IPS-NIHi7 (cell line): ENCODE results near the gene COL28A1.
"Not testable (repeated sequence)": the region's sequence is repeated elsewhere in the genome, so short reads cannot be mapped to it uniquely, and the experiment has no call there.

Experiments
- DNase-seq: peaks from one replicate; pipeline ENCODE4 v3.0.0; 2012; ENCODE audit warnings: mixed read lengths; ENCODE audit errors: extremely low spot score

The COL28A1 gene

DNA sequence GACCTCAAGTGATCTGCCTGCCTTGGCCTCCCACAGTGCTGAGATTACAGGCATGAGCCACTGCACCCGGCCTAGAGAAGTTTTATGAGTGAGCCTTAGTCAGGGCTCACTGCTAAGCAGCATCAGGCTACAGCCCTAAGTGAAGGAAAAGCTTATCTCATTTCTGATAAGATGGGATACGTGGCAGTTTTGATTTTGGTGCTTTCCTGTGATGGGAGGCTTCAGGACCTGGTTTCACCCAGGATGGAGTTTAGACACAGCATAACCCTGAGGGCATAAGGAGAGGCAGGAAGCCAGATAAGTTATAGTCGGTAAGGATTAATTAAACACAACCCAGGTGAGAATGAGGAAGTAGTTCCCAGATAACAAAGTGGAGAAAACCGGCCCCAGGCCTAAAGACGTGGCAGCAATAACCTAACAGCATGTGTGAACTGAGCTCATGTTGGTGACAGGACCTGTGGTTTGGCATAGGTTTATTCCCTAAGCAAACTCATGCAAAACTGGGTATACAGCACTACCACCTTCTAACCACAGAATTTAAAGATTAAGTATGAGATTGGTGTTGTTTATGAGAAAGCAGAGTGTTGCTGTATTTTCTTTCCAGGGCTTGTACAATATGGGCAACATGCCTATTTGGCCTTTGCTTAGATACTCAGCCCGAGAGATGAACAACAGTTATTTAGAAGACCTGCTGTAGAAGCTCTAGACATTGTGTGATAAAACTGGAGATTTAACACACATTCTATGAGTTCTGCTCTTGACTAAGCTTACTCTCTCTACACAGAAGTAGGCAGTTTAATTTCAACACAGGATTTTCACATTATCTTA, 119.4 kb downstream of the COL28A1 start:
- no peak for DNase-seq

DNA sequence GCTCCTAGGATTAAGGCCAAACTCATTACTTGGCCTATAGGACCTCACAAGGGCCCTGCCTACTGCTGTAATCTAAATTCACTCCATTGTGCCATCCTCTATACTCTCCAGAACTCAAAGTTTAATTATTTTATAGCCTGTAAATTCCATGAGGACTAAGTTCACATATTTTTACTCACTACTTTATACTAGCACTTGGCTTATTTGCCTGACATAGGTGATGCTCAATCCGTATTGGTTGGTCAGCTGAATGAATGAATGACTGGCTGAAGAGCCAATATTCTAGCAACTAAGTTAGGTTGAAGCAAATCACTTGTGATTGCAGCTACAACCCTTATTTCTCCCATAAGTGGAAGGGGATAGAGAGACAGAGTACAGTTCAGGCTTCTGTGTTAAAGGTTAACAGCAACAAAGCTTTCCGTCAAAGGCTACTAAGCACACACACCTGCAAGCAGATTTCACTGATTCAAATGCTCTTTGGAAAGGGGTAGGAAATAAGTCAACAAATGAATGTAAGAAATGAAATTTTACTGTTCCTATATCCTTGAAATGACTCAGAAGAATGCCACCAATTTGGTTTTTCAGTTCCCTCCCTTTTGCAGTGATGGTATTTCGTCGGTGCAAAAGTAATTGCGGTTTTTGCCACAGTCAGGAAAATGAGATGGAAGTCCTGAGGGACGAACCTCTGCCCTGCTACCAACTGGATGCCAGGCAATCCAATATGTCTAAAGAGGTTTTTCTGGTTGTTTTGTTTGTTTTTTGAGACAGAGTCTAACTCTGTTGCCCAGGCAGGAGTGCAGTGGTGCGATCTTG, 120.7 kb downstream of the COL28A1 start:
- no peak for DNase-seq

DNA sequence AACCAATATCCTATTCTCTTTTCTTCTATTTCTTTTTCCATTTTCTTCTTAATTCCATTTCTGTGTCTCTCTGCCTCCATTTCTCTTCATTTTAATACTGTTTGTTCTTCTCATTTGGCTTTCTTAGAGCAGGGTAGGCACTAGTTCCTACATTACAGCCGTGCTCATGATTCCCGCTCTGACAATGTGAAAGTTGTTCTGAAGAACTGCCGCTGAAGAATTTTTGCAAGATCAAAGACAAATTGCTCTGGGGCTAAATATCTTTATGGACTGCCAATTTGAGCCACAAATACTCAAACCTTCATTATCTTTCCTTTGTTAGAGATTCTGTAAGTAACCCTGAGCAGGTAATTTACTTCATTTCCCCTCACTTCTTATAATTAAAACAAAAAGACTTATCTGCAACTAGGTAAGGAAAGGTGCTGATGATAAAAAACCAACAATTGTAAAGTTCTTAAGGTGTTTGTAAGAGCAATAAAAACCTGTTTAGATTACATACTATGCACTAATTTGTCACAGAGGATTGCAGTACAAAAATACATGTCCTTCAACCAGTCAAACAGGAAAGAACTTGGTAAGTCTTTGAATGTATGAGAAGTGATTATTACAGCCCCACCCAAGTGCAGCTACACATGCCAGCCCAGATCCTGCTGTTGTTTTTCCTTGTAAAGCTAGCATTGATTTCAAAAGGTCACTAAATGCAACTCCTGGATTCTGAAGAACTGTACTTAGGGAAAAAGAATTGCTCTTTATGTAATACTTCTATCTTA, 127.5 kb downstream of the COL28A1 start:
- DNase-seq: no peak

DNA sequence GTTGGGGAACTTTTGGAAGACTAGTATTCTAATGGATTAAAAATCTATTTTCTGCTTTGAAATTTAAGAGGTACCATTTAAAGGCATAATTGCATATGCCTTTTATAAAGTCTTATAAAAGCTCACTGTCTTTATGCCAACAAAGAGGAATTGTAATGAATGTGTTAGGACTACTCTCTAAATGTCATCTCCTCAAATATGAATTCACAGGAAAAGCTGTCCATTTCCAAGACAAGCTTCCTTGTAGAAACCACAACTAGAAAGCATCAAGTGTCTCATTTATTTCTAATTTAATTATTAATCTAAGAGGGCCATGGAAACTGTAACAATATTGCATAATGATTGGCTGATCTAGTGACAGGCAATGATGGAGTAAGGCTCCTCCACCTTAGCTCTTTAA, 130.2 kb downstream of the COL28A1 start:
- no peak for DNase-seq

DNA sequence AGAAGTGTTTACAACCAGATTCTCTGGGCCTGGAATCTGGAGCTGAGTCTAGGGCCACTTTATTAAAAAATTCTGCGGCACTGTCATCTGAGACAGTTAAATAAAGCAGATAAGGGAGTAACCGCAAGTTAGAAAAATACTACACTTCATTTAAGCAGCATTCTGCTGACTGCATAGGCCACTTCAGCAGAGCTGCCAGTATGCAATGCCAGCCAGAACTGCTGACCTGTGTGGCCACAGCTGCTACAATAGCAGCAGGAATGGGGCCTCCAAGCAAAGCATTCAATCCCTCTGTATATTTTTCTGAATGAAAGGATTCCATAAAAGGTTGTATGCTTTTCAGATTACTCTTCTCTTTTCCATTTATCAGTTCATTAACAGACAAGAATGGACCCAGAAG, 136.0 kb downstream of the COL28A1 start:
- no peak for DNase-seq

DNA sequence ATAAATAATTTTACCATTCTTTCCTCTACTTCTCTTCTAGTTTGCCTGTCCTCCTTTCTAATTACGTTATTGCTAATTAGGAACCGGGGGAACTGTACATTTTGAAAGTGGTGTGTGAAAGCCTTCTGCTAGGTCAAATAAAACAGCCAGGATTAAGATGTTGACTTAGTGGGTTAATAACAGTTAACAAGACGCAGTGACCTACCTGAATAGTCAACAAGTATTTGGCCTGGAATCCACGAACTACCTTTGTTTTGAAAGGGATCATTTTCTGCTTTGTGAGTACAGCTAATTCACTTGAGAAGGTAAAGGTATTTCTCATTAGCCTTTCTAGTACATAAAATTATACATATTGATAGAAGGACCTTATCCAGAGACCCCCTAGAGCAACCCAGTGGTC, 139.9 kb downstream of the COL28A1 start:
- DNase-seq: no peak

DNA sequence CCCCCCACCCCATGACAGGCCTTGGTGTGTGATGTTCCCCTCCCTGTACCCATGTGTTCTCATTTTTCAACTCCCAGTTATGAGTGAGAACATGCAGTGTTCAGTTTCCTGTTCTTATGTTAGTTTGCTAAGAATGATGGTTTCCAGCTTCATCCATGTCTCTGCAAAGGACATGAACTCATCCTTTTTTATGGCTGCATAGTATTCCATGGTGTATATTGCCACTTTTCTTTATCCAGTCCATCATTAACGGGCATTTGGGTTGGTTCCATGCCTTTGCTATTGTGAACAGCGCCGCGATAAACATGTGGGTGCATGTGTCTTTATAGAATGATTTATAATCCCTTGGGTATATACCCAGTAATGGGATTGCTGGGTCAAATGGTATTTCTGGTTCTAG, 147.5 kb downstream of the COL28A1 start:
- DNase-seq: not testable (repeated sequence)

DNA sequence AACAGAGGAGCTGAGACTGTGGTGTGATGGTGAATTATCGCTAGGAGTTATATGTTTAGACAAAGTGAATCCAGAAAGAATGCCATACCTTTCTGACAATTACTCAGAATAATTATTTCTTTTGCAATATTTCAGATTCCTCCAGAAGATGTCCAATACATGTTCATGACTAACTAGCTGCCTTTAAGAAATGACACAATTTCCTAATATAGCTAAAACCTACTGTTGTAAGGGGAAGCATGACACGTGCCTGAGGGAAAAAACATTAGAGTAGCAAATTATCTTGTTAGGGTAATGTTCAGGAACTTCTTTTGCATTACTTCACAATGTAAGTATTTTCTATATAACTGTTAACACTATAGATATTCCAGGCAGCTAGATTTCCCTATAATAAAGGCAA, 150.3 kb downstream of the COL28A1 start:
- no peak for DNase-seq

DNA sequence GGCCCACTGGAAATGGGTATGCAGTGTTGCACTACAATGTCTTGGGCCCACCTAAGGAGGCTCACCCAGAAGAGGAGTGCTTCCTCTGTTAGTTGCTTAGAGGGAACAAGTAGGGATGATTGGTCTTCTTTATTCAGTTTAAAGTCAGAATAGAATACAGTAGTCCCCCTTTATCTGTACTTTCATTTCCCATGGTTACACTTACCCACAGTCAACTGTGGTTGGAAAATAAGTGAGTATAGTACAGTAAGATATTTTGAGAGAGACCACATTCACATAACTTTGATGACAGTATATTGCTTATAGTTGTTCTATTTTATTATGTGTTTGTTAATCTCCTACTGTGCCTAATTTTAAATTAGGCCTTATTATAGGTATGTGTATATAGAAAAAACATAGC, 151.4 kb downstream of the COL28A1 start:
- no peak for DNase-seq

DNA sequence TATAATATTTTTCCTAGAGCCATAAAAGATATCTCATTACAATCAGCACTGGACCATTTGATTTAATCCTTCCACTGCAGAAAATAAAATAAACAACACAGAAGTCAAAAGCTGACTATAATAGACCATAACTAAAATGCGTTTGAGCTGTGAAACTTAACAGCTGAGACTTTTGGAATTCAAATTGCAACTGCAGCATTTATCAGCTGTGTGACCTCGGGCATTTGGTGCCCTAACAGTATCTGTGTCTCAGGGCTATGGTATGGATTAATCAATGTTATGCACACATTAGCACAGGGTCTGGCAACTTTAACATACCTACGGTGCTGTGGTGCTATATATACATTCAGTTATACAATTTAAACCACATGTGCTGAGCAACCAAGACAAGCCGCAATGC, 160.1 kb downstream of the COL28A1 start:
- no peak for DNase-seq

DNA sequence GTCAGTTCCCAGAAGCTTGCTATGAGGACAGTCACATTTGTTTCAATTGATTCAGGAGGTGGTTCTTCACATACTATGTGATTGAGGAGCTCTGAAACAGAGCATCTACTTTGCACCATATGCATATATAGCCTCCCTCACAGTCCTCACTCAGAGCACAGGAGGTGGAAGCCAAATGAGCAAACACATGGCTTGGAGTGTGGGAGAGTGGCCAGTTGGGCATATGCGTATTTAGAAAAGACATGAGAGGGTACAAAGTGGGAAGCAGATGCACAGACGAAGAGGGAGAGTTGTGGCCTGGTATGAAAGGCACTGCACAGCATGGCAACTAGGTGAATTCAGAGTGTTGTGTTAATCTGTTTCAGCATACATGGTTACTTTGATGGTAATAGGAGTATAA, 165.6 kb downstream of the COL28A1 start:
- DNase-seq: no peak

DNA sequence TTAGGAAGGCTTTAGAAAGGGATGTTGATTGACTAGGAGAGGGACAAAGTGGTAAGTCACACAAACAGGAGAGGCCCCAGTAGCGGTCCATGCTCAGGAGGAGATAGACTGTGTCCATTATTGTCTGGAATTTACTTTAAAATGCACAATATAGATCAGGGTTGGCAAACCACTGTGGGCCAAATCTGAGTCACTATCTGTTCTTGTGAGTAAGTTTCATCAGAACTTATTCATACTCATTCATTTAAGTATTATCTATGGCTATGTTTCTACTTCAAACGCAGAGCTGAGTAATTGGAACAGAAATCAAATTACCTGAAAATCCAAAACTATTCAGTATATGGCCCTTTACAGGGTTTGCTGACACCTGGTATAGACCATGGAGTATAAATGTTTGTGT, 166.5 kb downstream of the COL28A1 start:
- DNase-seq: no peak

DNA sequence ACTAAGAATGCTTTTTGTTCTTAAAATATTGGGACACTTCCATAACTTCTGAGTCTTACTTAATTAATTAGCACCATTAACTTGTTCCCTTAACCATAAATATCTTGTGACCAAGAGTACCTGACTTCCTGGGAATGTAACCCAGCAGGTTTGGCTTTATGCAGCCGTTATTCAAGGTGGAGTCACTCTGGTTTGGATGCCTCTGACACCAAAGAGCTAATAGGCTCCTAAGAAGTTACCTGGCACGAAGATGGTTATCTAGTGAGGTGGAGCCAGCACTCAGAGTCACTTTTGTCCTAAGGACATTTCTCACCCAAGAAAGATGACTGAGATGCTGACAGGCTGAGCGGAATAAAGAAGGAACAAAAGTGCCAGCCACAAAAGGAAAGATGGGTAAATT, 181.0 kb downstream of the COL28A1 start:
- no peak for DNase-seq

DNA sequence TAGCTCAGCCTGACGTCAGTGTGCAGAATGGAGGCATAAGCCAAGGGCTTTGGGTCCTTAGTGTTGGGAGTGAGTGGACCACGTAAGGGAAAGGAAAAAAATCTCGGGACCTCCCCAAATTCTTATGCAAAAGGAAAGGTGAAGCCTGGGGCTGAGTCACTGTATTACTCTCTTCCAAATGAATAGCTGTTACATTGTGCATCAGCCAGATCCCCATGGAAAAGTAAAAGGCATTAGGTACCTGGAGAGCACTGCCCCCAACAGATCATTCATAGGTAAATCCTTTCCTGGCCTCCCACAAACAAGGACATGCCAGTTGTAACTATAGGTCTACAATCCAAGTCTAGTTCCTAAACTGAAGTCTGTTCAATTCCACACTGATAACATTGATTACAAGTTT, 182.8 kb downstream of the COL28A1 start:
- peak; percentile 66 for DNase-seq

DNA sequence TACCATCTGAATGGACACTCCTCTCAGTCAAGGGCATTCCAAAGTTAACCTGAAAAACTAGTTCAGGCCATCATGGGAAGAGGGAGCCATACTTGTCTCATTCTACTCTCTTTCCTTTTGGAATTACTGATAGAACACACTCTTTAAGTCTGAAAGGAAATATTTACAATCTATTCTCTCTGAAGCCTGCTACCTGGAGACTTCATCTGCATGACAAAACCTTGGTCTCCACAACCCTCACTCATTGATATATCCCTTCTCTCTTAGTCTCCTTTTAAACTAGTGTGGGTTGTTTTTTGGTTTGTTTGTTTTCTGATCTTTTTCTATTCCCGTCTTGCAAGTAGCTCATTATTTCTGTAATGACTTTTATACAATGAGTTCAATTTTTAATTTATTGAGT, 183.8 kb downstream of the COL28A1 start:
- no peak for DNase-seq

DNA sequence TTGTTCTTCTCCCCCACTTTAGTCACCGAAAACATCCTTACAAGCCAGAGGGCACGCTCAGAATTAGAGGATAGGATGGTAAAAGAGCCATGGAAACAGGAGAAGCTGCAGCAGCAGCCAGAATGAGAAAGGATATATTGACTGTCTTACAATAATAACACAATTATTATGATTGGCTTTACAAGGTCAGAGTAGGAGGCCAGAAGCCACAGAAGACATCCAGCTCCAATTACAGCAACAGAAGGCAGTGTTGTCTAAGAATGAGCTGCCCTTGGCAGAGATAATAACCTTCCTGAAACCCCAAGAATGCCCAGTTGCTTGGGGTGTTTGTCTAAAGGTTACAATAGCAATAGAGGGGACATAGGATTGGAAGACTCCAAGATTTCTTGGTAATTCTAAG, 184.5 kb downstream of the COL28A1 start:
- DNase-seq: no peak

DNA sequence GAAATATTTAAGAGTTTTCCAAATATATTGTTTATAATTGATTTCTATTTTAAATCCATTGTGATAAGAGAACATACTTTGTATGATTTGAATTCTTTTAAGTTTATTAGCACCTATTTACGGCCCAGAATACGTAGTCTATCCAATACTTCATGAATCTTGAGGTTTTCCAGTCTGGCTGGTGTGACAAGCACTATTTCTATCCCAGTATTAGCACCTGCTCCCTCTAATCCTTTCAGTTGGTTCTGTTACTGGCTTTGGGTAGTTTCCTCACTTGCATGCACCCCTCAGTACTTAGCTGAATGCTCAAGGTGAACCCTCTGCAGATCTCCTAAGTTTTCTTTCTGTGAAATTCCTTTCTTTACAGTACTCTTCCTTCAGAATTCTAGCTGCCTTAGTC, 186.5 kb downstream of the COL28A1 start:
- no peak for DNase-seq

DNA sequence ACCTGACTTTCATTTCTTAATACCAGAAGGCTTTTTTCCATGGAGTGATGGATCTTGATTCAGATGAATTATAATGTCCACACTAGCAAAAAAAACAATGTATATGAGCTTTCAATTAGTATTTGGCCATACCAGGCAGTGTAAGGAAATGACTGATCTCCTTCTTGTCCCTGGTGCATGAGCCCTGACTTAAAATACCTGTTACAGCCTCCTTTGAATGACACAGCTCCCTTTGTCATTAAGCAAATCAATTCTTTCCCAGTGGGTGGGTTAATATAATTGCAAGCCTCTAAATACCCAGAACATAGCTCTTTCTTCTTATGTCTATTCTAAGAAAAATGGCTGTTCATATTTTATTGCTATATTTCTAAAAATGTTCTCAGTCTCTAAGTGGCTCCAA, 188.6 kb downstream of the COL28A1 start:
- DNase-seq: no peak

DNA sequence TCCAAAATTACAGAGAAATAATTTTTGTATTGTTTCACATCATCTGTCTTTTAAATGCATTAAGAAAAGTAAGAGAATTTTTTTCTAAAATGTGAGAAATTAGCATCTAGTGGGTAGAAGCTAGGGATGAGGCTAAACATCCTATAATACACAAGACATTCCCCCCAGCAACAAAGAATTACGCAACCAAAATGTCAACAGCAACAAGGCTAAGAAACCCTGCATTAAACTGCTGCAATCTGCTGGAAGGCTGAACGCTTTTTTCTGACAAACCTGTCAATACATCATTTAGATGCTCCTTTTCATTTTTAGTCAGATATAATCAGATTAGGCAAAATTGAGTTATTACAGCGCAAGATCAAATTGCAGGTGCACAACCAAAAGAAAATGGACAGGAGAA, 191.1 kb downstream of the COL28A1 start:
- no peak for DNase-seq

DNA sequence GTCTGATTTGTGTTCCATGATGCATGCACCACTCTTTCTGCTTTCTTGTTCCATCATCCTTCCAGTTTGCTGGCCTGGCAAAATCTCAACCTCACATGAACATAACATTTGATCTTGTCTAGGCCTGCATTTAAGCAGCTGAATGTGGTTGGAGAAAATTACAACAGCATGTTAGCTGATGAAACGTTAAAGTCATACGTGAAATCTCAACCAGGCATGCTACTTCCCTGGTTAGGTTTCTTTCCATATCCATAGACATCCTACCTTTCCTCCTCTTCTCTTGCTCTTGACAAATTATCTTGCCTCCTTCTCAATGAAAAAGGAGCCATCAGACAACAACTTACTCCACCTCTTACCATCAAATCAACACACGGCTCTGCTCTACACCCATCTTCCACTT, 199.8 kb downstream of the COL28A1 start:
- no peak for DNase-seq

DNA sequence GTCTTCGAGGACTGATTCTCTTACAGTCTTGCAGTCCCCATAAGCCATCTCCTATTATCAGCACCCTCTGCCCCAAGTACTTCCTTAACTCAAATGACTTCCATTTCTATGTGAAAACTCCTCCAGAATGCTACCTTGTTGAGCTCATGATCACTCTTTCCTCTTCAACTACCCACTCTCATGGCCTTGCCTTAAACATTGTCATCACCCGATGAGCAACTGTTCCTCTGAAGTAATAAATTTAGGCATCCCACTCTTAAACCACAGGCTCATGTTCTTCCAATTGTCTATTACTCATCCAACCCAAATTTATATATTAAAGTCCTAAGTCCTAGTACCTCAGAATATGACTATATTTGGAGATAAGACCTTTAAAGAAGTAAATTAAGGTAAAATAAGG, 200.5 kb downstream of the COL28A1 start:
- DNase-seq: no peak

DNA sequence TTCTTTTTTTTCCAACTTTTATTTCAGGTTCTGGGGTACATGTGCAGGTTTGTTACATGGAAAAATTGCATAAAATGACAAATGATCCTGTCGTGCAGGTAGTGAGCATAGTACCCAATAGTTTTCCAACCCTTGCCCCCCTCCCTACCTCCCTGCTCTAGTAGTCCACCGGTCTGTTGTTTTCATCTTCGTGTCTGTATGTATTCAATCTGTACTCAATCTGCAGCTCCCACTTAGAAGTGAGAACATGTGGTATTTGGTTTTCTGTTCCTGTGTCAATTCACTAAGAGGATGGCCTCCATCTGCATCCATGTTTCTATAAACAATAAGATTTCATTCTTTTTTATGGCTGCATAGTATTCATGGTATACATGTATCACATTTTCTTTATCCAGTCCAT, 202.1 kb downstream of the COL28A1 start:
- no peak for DNase-seq

DNA sequence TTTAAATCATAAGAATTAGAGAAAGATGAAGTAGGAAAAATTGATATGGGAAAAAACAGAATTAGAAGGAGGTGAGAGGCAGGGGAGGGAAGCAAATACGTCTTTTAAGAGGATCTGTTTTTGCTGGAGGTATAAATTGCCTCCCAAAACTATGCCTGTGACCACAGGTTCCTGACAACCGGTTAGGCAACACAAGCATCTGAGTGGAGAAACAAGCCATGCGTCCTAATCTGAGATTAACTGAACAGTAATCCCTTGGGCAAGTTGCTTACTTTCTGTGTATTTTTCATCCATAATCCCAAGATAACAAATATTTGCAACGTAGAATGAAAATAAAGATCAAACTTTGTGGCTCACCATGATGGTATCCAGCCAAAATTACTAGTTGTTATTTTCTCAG, 204.2 kb downstream of the COL28A1 start:
- no peak for DNase-seq
